Activated effector memory CD4-positive, alpha-beta T cell treated with Interleukin-2 at 50 U/mL for 16 hours (primary cell): ENCODE results near the gene EMC10.
A peak's percentile ranks its signal among the peaks of the same experiment; 100 is the strongest.

Experiments
- DNase-seq: peaks from one replicate; pipeline ENCODE4 v3.0.0-alpha.2; 2020

The EMC10 gene

DNA sequence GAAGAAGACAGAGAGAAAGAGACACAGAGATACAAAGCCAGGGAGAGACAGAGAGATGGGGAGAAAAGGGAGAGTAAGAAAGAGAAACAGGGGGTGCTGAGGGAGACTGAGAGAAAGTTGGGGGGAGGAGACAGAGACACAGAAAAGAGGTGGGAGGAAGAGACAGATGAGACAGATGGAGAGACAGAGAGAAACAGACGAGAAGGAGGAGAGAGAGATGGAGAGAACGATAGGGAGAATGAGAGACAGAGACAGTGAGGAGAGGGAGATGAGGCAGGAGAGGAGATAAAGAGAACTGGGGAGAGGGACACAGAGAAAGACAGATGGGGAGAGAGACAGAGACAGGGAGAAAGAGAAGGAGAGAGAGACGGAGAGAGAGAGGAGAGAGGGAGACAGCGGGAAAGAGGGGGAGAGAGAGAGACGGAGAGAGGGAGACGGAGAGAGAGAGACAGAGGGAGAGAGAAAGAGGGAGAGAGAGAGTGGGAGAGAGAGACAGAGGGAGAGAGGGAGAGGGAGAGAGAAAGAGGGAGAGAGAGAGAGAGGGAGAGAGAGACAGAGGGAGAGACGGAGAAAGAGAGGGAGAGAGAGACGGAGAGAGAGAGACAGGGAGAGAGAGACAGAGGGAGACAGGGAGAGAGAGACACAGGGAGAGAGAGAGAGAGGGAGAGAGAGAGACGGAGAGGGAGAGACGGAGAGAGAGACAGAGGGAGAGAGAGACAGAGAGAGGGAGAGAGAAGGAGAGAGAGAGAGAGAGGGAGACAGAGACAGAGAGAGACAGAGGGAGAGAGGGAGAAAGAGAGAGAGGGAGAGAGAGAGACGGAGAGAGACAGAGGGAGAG, 22.1 kb downstream of the EMC10 start:
- DNase-seq = no peak

DNA sequence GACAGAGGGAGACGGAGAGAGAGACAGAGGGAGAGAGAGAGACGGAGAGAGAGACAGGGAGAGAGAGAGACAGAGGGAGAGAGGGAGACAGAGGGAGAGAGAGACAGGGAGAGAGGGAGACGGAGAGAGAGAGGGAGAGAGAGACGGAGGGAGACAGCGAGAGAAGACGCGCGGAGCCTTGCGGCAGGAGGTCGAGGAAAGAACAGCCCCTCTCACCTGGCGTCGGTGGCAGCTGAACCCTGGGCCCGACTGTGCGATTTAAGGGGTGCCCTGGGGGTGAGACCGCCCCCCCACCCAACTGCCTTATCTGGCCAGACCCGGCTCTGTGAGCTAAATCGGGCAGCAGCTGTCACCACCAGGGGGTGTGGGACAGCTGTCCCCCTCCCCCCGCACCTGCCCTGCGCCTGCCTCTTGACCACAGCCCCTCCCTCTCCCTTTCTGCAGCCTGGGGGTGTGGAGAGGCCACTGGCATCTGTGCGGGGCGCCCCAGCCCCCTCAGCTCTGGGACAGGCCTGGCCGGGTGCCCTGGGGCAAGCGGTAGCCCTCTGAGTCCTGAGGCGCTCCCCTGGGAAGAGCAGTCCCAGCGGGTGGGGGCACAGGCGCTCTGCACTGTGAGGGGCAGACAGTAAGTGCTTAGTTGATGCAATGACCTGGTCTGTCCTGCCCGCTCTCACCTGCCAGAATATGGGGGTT, 23.9 kb downstream of the EMC10 start:
- DNase-seq = no peak

DNA sequence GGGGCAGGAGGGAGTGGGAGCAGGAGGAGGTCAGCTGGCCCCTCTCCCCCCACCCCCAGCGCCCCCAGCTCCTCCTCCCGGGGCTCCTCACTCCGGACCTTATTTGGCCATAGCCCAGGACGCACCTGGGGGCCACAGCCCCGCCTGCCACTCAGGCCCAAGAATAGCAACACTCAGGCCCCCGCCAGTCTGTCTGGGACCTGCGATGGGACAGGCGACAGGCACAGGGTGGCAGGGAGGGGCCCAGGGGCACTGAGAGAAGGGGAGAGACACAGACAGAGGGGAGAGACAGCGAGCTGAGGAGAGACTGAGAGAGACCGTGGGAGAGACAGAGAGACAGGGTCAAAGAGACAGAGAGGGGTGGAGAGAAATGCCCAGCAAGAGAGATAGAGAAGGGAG, 24.4 kb downstream of the EMC10 start:
- DNase-seq = no peak

DNA sequence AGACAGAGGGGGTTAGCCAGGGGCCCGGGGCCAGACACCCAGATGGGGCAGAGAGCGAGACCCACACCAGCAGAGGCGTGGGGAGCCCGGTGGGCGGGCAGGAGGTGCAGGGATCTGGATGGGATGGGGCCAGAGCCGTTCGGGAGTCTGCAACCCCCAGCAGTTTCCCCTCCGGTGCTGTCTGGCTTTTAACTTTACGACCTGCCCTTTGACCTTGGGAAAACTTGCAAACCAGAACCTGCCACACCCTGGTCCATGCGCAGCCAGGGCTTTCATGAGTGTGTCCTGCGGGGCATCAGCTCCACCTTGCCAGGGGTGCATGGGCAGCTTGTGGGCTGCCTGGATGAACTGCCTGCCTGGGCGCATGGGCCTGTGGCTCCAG, 24.9 kb downstream of the EMC10 start:
- no peak for DNase-seq

DNA sequence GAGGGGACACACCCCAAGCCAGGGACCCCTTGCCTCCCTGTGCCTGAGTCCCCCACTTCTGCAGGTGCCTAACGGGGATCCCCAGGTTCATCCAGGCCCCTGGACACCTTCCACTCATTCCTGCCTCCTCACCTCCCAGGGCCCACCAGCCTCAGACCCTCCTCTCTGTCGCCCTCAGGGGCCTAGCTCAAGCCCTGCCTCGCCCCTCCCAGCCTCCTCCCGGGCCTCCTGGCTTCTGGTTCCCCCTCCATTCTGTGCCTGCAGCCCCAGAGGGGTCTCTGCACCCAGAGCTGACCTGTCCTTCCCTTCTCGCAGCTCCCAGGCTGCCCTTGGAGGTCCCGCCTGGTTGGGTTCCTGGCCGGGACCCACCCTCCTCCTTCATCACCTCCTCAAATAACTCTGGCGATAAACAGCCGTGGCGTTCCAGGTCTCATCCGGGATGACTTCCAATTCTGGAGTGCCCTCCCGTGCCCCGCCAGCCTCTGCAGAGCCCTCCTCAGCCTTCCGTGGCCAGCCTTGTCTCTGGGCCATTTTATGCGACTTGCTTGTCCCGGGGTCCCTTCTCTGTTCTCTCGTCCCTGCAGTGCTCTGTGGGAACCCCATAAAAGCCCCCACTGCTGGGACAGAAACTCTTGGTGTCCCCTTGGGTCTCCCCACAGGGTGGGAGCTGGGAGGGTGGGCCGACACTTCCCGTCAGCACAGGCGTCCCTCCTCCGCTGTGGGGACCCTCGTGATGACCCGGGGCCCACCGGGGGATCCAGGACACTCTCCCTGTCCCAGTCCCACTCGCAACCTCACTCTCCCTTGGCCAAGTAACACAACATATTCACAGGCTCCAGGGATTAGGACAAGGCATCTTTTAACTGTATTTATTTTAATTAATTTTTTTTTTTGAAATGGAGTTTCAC, 25.5 kb downstream of the EMC10 start:
- DNase-seq = no peak

DNA sequence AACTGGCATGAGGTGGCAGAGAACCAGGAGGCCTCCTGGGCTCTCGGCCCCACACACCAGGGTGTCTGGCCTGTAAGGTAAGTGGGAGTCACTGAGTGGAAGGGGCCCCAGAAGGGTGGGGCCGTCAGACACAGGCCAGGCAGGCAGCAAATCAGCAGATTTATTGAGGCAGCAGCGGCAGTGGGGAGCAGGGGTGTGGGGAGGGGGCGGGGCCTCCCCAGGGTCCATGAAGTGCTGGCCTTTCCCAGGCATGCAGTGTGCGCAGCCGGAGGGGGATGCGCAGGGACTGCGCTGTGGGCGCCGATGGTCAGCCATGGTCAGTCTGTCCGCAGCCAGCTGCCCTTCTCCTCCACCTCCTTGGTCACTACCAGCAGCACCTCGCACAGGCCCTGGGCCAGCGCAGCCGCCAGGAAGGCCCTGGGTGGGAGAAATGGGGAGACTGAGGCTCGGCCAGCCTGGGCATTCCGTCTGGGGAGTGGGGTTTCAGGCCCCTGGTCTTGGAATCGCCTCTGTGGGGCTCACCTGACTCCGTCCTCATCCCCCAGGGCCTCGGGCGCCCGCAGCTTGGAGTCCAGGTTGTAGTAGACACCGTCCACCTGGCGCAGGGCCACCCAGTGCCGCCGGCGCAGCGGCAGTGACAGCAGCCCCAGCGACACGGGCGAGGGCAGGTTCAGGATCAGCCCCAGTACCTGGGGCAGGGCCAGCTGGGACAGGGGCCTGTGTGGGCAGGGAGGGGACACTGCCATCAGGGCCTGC, 29.7 kb downstream of the EMC10 start:
- DNase-seq = no peak

DNA sequence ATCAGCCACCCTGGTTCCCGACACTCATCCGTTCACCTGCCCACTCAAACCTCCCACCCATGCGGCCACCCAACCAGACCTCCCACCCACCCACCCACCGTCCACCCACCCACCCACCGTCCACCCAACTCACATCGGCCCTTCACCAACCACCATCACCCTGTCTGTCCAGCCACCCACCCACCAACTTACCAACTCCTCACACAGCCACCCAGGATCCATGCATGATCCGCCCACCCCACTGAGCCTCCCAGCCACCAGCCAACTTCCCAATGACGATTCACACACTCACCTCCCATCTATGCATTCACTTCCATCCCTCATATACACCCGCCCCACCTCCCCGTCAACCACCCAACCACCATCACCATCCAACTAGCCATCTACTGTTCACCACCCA, 30.4 kb downstream of the EMC10 start:
- no peak for DNase-seq

DNA sequence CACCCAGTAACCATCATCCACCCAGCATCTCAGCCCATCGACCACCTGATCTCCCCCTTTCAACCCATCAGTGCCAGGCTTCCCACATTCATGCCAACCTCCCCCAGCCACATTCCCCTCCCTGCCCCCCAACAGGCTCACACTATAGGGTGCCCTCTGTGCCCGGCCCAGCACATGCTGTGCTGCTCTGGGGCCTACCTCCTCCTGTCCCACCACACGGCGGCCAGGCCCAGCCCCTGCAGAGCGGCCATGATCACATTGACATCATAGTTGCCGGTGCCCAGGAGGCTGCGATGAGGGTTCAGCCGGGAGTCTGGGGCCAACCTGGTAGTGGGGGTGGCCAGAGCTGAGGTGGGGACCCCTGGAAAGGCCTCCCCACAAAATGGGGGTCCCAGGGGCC, 31.1 kb downstream of the EMC10 start:
- DNase-seq = no peak

DNA sequence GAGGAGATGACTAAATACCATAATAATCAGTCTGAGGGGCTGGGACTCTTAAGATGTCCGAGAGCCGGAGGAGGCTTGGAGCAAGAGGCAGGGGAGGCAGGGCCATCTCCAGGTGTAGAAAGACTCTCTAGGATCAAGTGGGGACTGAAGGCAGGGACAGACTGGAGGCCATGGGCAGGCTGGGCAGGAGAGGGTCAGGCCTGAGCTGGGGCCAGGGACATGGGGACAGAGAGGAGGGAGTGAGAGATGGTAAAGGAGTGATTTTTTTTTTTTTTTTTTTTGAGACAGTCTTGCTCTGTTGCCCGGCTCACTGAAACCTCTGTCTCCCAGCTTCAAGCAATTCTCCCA, 32.5 kb downstream of the EMC10 start:
- no peak for DNase-seq

DNA sequence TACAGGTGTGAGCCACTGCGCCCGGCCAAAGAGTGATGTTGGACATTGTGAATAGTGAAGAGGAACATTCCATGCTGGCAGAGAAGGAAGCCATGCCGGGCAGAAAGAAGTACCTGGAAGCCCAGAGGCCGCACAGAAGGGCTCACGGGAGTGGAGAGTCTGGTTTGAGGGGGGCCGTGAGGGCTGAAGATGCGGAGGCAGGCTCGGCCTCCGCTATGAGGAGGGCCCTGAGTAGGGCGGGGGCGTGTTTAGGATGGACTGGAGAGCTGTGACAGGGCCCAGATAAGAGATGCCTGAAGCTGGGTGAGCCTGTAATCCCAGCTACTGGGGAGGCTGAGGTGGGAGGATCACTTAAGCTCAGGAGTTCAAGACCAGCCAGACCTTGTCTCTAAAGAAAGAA, 33.1 kb downstream of the EMC10 start:
- no peak for DNase-seq

DNA sequence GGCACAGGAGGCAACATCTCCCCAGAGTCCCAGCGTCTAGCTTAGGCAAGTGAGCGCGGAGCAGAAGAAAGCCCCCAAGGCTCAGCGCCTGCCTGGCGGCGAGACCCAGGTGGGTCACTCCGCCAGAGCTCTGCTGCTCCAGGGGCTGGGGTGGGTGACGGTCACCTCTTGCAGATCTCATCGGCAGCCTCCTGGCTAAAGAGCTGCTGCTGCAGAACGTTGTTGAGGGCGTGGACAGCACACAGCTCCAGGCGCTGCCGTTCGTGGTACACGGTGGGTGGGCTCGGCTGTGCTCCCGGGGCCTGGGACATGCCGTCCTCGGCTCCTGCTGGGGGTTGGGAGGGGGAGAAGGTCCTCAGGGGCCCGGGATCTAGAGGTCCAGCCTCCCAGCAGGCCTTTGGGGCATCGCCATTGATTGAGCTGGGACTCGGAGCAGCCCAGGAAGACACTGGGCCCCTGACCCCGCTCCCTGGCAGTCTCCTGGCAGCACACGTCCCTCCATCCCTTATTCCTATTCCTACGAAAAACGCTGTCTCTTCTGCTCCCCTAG, 33.9 kb downstream of the EMC10 start:
- no peak for DNase-seq

DNA sequence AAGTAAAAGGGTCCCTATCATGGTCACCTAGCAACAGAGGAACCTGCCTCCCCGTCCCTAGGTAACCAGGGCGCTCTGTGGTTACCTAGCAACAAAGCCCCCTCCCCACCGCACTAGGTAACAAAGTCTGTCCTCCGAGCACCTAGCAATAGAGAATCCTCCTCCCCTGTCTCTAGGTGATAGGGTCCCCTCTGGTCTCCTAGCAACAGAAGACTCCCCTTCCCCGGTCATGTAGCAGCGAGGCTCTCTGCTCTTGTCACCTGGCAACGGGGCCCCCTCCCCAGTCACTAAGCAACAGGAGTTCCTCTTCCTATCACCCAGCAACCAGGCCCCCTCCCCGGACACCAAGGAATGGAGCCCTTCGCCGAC, 34.4 kb downstream of the EMC10 start:
- DNase-seq = no peak

DNA sequence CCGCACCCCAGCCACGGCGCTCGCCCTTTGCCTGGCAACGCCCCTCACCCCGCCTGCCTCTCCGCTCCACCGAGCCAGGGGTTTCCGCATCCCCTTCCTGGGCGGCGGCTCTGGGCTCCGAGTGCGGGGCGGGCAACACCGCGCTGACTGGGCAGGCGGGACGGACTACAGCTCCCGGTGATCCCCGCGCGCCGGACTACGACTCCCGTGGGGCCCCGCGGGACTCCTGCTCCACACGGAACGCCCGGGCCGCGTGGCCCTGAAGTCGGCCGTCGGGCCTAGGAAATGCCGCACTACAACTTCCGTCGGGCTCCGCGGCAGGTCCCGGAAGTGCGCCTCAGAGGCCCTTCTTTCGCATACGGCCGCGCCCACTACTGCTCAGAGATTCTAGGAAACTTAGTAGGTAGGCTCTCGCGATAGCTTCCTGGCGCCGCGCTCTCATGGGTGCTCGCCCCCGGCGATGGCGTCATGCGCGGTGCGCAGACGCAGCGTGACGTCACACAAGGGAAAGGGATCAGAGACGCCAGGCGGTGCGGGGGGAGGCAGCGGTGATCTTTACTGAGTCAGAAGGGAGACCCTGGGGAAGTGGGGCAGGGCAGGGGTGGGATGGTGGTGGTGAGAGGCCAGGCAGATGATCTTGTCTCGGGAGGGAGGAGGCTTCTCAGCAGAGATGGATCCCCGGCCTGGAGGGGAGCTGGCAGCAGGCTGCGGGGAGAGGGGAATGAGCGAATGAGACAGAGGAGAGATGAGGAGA, 34.9 kb downstream of the EMC10 start, which contains the start of gene JOSD2:
Gene JOSD2 (minus strand): TSS at position 123 of the 754 bp plus-strand sequence. CDS start 760 bp downstream, outside the sequence.
- peak; percentile 96 for DNase-seq

DNA sequence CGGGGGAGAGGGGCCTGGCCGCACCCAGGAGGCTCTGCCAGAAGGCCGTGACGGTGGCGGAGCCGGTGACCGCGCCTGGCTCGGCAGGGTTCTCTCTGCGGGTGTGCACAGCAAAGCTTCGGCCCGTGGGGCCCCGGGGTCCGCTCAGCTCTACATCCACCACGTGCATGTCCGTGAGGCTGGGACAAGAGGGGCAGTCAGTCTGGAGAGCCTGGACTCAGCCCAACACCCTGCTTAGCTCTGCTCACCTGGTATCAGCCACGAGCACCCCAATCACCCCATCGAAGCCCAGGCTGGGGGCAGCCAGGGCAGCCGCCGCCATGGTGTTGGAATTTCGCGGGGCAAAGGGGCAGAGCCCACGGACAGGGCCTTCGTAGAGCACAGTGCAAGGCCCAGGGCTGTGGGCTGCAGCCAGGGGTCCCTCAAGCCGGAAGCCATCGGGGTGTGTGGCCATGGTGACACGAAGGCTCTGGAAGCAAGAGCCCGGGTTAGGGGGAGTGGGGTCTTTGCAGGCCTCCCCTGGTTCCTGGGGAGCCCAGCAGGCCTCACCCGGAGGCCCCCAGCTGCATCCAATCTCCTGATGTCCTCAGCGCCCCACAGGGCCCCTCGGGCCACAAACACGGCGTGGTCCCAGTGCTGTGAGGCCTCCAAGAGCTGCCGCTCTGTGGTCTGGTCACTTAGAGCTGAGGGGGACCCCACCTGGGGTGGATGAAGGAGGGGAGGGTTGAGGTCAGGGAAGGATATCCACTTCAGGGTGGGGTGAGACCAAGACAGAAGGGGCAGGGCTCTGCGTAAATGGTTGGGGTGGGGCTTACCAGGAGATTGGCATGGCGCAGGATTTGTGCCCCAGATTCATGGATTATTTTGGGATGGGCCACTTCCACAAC, 36.0 kb downstream of the EMC10 start:
- DNase-seq = no peak

DNA sequence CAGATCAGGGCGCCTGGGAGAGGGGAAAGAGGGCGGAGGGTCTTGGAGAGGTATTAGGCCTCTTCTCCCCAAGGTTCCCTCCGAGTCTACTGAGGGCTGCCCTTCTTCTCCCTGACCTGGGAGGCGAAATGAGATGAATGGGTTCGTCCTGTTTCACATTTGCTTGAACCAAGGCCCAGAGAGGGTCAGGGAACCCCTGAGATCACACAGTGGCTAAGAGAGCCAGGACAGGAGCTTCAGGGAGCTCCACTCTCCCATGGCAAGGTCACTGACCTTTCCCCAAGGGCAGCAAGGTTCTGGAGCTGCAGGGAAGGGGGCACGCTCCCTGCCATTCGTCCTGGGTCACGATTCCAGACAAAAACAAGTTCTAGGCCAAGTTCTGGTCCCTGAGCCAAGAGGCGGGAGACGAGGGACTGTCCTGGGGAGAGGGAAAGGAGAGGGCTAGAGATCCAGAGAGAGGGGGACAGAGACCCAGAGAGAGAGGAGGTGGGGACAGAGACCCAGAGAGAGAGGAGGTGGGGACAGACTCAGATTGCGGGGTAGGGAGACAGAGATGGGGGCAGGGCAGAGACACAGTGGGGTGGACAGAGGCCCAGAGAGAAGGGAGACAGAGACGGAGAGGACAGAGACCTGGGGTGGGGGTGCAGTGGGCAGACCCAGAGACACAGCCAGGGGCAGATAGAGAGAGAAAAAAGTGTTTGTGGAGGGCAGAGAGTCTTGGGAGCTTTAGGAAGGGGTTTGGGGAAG, 36.9 kb downstream of the EMC10 start:
- no peak for DNase-seq

DNA sequence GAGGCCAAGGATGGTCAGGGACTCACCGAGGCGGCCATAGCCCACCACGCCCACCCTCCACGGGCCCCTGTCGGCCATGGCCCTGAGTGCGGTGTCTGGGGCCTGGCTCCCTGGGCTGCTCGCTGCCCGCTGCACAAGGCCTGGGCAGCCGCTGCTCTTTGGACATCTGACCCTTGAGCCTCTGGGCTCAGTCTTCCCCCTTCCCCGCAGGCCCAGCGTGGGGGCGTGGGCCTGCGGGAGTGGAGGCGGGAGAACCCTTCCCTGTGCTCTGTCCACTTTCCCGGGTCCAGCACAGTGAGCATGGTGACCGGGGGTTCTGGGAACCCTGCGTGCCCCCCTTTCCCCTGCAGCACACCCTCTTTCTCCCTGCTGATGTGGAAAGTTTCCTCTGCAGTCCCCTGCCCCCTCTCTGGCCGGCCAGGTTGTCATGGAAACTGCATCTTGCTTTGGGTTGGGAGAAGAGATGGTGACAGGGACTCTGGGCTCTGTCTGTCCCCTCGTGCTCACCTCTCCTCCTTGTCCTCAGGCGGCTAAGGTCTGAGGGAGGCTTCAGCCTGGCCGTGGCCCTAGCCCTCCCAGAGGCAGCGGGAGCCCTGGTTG, 37.5 kb downstream of the EMC10 start, which contains the start of gene ASPDH:
Gene ASPDH (minus strand): TSS at position 168 of the 600 bp plus-strand sequence. CDS start 90 bp downstream, at position 78.
- DNase-seq = no peak

DNA sequence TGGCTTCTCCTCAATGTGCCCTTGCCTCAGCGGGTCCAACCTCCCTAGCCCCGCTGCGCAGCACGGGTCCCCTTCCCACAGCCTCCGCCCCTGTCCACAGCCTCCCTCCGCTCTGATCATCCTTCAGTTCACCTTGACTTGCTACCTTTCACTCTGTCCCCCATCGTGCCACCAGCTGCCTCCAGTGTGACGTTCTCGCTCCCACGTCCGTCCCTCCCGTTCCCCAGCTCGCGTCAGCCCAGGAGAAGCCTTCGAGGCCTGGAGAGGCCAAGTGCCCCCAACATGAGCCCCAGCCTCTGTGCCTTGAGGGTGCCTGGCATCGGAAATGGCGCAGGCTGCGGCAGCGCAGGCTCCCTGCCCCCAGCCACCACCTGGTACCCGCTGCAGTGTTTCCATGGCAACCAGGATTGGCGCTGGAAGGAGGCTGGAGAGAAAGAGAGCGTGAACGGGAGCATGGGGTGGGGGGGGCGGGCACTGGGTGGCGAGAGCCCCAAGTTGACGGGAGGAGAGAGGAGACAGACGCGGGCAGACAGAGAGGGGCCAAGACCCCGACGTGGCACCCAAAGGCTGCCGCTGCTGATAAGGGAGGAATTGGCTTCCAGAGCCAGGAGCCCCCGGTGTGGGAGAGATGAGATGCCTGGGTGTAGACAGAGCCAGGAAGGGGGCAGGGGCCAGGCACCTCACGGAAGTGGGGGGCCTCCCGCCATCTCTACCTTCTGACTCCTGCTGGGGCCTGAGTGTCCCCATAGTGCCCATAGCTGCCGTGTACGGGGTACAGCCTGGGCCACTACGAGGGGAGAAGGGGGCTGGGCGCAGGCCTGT, 38.2 kb downstream of the EMC10 start:
- no peak for DNase-seq

DNA sequence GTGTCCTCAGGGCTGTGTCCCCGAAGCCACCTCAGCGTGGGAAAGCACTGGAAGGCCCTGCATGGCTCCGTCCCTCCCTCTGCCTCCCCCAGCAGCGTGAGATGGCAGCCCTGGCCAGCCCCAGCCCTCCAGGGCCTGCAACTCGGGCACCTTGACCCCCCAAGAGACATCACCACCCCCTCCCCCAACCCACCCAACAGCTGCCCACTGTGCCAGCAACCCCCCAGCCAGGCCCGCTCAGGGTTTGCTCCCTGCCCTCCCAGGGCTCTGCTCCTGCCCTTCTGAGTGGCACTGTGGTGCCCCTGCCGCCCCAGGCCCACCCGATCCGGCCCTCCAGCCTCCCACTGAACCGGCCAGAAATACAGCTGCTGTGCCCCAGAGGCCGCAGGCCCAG, 38.9 kb downstream of the EMC10 start:
- DNase-seq = no peak
